GM19395 (cell line): ENCODE measurements around the gene MDFIC.

Source experiments
- ATAC-seq: cut with Tn5 transposase; IDR thresholded peaks from one replicate; pipeline ENCODE4 v1.9.1; 2021; ENCODE audit warnings: mild to moderate bottlenecking, moderate library complexity; ENCODE audit not compliant: unreplicated experiment

The MDFIC gene

GRCh38 chr7:114988755-114989375 lies 67.0 kb downstream of the MDFIC start:
- ATAC-seq = no peak

GRCh38 chr7:114989531-114989930 lies 67.6 kb downstream of the MDFIC start:
- no peak for ATAC-seq

DNA sequence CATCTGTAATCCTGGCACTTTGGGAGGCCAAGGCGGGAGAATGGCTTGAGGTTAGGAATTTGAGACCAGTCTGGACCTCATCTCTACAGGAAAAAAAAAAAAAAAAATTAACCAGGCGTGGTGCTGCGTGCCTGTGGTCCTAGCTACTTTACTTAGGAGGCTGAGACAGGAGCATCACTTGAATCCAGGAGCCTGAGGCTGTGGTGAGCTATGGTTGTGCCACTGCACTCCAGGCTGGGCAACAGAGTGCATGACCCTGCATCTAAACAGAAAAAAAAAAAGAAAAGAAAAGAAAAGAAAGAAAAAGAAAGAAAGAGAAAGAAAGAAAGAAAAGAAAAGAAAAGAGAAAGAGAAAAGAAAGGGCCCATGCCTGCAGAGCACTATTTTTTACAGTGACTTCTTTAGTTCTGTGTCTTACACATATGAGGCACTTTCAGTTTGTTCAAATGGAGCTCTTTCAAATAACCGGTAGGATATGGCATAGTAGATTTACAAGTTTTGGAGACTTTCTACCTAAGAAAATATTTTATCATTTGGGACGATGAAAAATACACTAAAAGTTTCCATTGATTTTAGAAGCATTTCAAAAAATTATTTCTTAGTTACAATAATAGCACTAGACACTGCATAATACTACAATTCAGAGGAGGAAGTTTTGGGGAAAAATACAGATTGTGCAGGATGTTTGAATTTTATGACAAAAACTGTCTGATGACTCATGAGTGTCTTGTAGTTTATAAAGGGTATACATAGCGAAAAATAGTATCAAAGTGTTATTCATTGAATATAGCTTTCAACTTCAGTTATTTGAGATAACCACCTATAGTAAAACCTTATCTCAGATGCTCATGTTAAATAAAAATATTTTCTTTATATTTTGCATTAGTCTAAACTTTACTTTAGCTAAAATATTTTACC lies 75.9 kb downstream of the MDFIC start:
- no peak for ATAC-seq

DNA sequence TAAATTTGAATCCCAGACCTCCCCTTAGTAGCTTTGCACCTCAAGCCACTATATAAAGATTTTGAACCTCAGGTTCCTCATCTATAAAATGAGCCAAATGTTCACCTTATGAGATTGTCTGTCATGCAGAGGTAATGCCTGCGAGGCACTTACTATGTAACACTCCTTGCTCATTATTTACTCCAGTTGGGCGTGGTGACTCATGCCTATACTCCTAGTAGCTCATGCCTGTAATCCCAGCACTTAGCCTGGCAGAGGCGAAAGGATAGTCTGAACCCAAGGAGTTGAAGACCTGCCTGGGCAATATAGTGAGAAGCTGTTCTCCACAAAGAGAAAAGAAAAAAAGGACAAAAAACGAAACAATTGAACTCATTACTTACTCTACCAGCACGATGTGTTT lies 82.2 kb downstream of the MDFIC start:
- no peak for ATAC-seq

GRCh38 chr7:115005251-115005650 lies 83.4 kb downstream of the MDFIC start:
- ATAC-seq = no peak

DNA sequence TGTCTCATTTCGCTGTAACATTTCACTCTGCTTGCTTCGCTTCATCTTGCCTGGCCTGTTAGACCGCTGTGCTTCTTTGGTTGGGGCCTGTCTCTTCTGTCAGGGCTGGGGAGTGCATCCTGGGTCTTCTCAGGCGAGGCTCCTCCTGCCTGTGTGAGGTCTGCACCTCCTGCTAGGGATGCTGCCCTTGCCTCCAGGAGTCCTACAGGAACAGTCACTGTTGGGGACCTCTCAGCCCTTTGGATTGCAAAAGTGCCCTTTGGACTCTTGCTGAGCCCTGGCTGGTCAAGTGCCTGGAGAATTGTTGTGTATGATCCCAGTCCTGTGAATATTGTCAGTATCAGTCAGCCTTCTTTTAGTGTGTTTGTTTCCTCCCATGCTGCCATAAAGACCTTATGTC lies 84.1 kb downstream of the MDFIC start:
- no peak for ATAC-seq

GRCh38 chr7:115007751-115008150 lies 85.9 kb downstream of the MDFIC start:
- ATAC-seq = no peak

GRCh38 chr7:115008465-115009114 lies 86.7 kb downstream of the MDFIC start:
- peak; percentile 60 for ATAC-seq

GRCh38 chr7:115009139-115009538 lies 87.2 kb downstream of the MDFIC start:
- peak; percentile 85 for ATAC-seq

DNA sequence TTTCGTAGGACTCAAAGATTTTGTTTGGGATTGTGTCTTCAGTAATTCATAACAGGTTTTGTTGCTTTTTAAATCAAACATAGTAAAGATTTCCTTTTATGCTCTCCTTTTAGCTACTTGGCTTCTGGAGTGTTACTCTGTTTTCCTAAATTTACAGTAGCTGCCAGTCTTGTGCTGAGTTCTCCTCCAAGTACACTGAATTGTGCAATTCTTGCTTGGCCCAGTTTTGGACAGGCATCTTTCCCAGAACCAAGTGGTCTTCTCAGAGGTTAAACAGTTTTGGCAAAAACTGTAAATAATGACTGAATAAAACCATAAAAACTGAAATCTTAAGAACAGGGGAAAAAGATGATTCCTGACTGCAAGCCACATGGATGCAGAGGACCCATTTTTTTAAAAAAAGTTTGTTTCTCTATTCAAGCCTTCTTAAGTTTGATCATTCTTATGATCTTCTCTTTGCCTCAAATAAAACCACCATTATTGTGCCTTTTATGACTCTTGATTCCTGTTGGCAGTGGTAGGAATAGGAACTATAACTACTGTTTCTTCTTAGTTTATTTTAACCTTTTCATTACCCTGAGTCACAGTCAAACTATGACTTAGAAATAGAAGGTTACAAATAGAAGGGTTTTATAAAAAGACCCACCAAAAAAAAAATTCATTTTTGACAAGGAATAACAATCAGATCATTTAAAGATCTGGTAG lies 88.0 kb downstream of the MDFIC start:
- ATAC-seq = no peak

DNA sequence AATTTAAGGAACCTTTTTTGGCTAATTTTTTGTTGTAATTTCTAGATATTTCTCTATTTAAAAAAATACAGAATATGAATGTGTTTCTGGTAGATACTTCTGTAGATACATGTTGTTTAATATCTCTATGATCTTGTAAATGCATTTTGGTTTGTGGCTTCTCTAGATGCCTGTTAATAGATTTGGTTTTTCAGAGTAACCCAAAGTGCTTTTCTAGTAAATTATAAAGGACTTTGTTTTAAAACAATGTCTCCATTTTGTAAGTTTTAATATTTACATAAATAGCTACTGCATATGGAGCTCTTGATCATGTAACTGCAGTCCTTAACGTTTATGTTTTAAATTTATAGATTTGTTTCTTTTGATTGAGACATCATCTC lies 88.5 kb downstream of the MDFIC start:
- no peak for ATAC-seq

- ATAC-seq = no peak
Observed at GRCh38 chr7:115013886-115014285, 92.0 kb downstream of the MDFIC start.

- no peak for ATAC-seq
Observed at GRCh38 chr7:115014794-115015193, 92.9 kb downstream of the MDFIC start.

GRCh38 chr7:115015619-115016018 lies 93.7 kb downstream of the MDFIC start:
- ATAC-seq = no peak

DNA sequence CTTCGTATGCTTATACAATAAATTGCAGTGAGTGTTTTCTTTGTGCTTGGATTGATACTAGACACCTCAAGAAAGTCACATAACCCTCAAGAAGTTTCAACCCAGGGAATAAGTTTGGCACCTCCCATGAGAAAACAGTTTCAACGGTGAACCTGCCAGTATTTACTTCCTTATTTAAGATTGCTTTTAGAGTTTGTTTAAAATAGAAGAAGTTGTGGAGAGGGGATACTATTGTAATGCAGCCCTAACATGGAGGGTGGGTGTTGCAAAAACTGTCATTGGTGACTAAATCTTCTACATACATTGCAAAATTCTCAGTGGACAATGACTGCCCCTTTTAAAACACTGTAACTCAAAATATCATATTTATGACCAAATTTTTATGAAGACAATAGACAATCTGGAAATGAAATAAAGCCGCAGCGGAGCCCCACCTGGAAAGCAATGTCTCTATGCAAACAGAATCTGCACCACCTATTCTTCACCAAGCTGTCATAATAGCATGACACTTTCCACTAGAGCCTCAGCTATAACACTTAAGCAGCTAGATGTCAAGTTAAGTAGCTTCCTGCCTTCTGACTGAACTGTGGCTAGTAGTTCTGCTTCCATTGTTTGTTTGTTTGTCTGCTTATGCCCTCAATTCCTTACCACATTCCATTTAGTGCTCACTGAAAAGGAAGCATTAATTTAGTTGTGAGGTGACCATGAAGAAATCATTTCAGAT lies 98.2 kb downstream of the MDFIC start:
- no peak for ATAC-seq

DNA sequence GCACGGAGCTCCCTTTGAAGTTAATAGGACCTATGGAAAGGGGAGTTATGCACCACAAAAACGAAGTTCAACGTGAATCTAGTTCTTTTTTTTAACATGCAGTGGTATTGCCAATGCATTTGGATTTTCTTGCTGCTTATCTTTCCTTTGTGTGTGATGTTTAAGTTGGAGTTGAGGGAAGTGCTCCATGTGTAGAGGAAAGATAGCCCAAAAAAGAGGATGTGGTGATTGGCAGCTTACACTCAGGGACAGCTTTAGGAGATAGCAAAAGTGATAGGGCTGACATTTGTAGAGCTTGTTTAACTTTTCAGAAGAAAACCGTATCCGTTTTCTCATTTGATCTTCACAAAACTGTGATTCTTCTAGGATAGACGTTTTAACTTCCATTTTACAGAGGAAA lies 101.3 kb downstream of the MDFIC start:
- ATAC-seq = no peak

DNA sequence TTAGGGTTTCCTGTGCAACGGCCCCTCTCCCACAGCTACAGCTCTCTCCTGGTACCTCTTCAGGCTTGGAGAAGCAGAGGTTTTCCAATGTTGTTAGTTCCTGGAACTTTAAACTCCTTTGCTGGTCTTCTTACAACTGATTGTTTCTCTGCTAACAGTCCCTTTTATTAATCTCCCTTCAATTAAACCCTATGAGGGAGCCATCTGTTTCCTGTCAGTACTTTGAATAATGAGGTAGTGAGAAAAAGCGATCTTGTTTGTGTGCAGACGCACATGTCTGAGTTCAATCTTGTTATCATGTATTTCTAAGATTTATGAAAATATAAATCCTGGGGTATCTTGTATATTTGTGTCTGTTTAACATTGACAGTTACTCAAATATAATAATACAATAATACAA lies 102.4 kb downstream of the MDFIC start:
- no peak for ATAC-seq

DNA sequence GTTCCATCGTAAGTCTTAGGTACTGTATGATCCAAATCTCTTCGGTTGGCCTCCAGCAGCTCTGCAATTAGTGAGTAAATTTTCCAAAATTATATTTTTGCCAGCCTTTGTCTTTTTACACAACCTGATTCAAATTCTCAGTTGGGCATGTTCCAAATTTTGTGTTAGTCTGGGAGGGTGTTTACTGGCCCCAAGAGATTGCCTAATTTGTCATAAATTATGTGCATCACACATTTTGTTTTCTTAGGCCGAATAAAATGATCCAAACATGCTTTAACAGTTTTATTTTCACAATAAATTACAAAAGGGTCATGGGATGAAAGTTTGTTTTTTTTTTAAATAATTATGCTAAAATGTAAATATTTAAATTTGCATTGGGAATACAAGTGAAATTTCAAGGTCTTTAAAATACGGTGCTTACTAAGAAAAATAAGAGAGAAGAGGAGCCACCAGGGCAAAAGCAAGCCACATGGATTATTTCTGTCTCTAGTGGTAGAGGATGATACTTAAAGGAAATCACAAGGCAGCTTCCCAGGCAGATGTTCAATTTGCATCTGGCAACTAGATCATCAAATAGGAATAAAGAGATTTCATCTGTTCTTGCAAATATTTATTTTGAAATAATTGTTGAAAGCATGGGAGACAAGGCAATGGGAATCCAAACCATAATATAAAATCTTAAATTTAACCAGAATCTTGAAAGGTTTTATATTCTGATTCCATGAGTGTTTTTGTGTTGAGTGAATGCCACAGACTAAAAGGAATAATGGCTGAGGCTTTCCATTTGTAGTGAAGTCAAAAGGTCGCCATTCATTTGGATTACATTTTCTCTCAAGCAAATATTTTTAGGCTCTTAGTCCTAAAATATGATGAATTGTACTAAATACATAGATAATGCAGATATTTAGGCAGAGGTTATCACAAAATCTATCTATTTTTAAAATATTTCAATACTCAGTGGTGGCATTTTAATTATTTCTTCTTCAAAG lies 111.1 kb downstream of the MDFIC start:
- no peak for ATAC-seq

- peak; percentile 47 for ATAC-seq
Observed at GRCh38 chr7:115033917-115034459, 112.1 kb downstream of the MDFIC start.
